IMR-90 (cell line): Measurements from ENCODE around the gene SELENBP1. TPM values are rescaled to one million over a fixed set of nuclear protein-coding genes. Genes with fewer than 3 reads are reported as not detected.

Experiments
- ATAC-seq: fragments of 200-7000 bp; cut with Tn5 transposase; 2 replicates; pipeline ENCODE4 v1.9.1; 2020; ENCODE audit warnings: low read depth, mild to moderate bottlenecking, moderate library complexity
- BruUV-seq: library from RNA; stranded (reverse); fragments of 400-500 nt; replicated peaks from 2 replicates; lab custom pipeline; 2021; lab: Mats Ljungman, UMichigan
- CTCF ChIA-PET: fragments of 300-600 bp; formaldehyde crosslinking; extraction: SDS; loops from one replicate; lab custom pipeline; 2021; ENCODE audit warnings: antibody characterized with exemption; lab: Yijun Ruan, JAX
- POLR2A ChIA-PET: fragments of 300-600 bp; sonication (Branson Sonifier 250); formaldehyde crosslinking; loops from one replicate; lab custom pipeline; 2022; ENCODE audit warnings: antibody characterized with exemption; ENCODE audit not compliant: unreplicated experiment; lab: Charles Lee
- DNase-seq: peaks from one replicate; pipeline ENCODE4 v3.0.0; 2013
- H2AFZ ChIP-seq: replicated peaks from 2 replicates; pipeline ENCODE3; 2013; ENCODE audit warnings: low read length, mild to moderate bottlenecking; ENCODE audit not compliant: poor library complexity
- H2AK5ac ChIP-seq: 2 replicates; pipeline ENCODE4 v1.6.1; 2013; ENCODE audit warnings: low read depth, low read length, inconsistent platforms
- H2AK9ac ChIP-seq: replicated peaks from 2 replicates; pipeline ENCODE3; 2013; ENCODE audit warnings: mild to moderate bottlenecking, low read depth, low read length, moderate library complexity; ENCODE audit not compliant: poor library complexity
- H2BK120ac ChIP-seq: 2 replicates; pipeline ENCODE4 v1.6.1; 2013; ENCODE audit warnings: low read depth, low read length, inconsistent platforms
- H2BK15ac ChIP-seq: 3 replicates; pipeline ENCODE4 v1.6.1; 2013; ENCODE audit warnings: low read depth, low read length, inconsistent platforms
- H2BK20ac ChIP-seq: 2 replicates; pipeline ENCODE4 v1.6.1; 2013; ENCODE audit warnings: low read depth, mild to moderate bottlenecking, inconsistent platforms, low read length, moderate library complexity
- H2BK5ac ChIP-seq: 2 replicates; pipeline ENCODE4 v1.6.1; 2013; ENCODE audit warnings: mild to moderate bottlenecking, low read depth, low read length, inconsistent platforms; ENCODE audit not compliant: poor library complexity, severe bottlenecking
- H3K14ac ChIP-seq: replicated peaks from 2 replicates; pipeline ENCODE4 v1.6.1; 2013; ENCODE audit warnings: low read depth, low read length, inconsistent platforms
- H3K18ac ChIP-seq: 2 replicates; pipeline ENCODE4 v1.6.1; 2013; ENCODE audit warnings: low read depth, low read length, control low read depth
- H3K23ac ChIP-seq: 2 replicates; pipeline ENCODE4 v1.6.1; 2013; ENCODE audit warnings: low read depth, low read length, inconsistent platforms
- H3K27ac ChIP-seq: 2 replicates; pipeline ENCODE4 v1.5.1; 2013; ENCODE audit warnings: mild to moderate bottlenecking, control low read depth, low read length; ENCODE audit not compliant: insufficient read depth
- H3K27me3 ChIP-seq: 2 replicates; pipeline ENCODE4 v1.6.1; 2013; ENCODE audit warnings: low read length; ENCODE audit not compliant: control insufficient read depth, insufficient read depth
- H3K36me3 ChIP-seq: 2 replicates; pipeline ENCODE4 v1.6.1; 2013; ENCODE audit warnings: low read length, mixed read lengths; ENCODE audit not compliant: control insufficient read depth, insufficient read depth
- H3K4ac ChIP-seq: 2 replicates; pipeline ENCODE4 v1.6.1; 2013; ENCODE audit warnings: low read depth, low read length, inconsistent platforms
- H3K4me1 ChIP-seq: 2 replicates; pipeline ENCODE4 v1.6.1; 2013; ENCODE audit warnings: low read length, mixed read lengths; ENCODE audit not compliant: control insufficient read depth, insufficient read depth
- H3K4me2 ChIP-seq: 2 replicates; pipeline ENCODE4 v1.6.1; 2013; ENCODE audit warnings: low read depth, mild to moderate bottlenecking, control low read depth, low read length, moderate library complexity
- H3K4me3 ChIP-seq: 2 replicates; pipeline ENCODE4 v1.5.1; 2013; ENCODE audit warnings: low read depth, mild to moderate bottlenecking, control low read depth, low read length, moderate library complexity; ENCODE audit not compliant: insufficient read depth
- H3K56ac ChIP-seq: 2 replicates; pipeline ENCODE4 v1.6.1; 2013; ENCODE audit warnings: low read length, inconsistent platforms; ENCODE audit not compliant: insufficient read depth; ENCODE audit errors: extremely low read depth
- H3K79me1 ChIP-seq, 2 experiments: 2 replicates each; pipeline ENCODE4 v1.6.1; 2013; ENCODE audit warnings: low read length in 2 of 2, inconsistent platforms in 1 of 2, low read depth in 1 of 2
- H3K9ac ChIP-seq: 2 replicates; pipeline ENCODE4 v1.6.1; 2013; ENCODE audit warnings: low read depth, low read length, control low read depth
- H3K9me1 ChIP-seq: 2 replicates; pipeline ENCODE4 v1.6.1; 2013; ENCODE audit warnings: low read length, inconsistent platforms; ENCODE audit not compliant: insufficient read depth
- H3K9me3 ChIP-seq: 2 replicates; pipeline ENCODE4 v1.6.1; 2013; ENCODE audit warnings: low read length; ENCODE audit not compliant: control insufficient read depth, insufficient read depth
- H4K20me1 ChIP-seq: 2 replicates; pipeline ENCODE4 v1.6.1; 2013; ENCODE audit warnings: low read length, inconsistent platforms; ENCODE audit not compliant: insufficient read depth
- H4K5ac ChIP-seq: 2 replicates; pipeline ENCODE4 v1.6.1; 2013; ENCODE audit warnings: mild to moderate bottlenecking, low read depth, low read length, control low read depth
- H4K8ac ChIP-seq, 2 experiments: 2 replicates each; pipeline ENCODE4 v1.6.1; 2013; ENCODE audit warnings: low read depth in 2 of 2, low read length in 2 of 2, control low read depth in 1 of 2, inconsistent platforms in 1 of 2
- H4K91ac ChIP-seq: 2 replicates; pipeline ENCODE4 v1.6.1; 2013; ENCODE audit warnings: low read depth, low read length, inconsistent platforms; ENCODE audit not compliant: insufficient read depth
- CEBPB ChIP-seq: IDR thresholded peaks from 2 replicates; pipeline ENCODE4 v1.6.1; 2012; ENCODE audit warnings: low read depth, low read length, improper control_type of control experiment
- CHD1 ChIP-seq: IDR thresholded peaks from 2 replicates; pipeline ENCODE4 v1.6.1; 2012; ENCODE audit warnings: low read depth, low read length, improper control_type of control experiment
- CTCF ChIP-seq: conservative IDR thresholded peaks from 2 replicates; pipeline ENCODE4 v1.5.1; 2012; ENCODE audit warnings: mild to moderate bottlenecking, low read depth, low read length, improper control_type of control experiment
- ELK1 ChIP-seq: fragments of 150-350 bp; IDR thresholded peaks from 2 replicates; pipeline ENCODE4 v1.6.1; 2016; ENCODE audit warnings: low read depth, mild to moderate bottlenecking, low read length, moderate library complexity, borderline replicate concordance
- FOS ChIP-seq: fragments of 150-350 bp; IDR thresholded peaks from 2 replicates; pipeline ENCODE4 v1.6.1; 2016; ENCODE audit warnings: low read depth, low read length
- MAFK ChIP-seq: IDR thresholded peaks from 2 replicates; pipeline ENCODE4 v1.6.1; 2012; ENCODE audit warnings: low read depth, low read length, improper control_type of control experiment
- MAZ ChIP-seq: IDR thresholded peaks from 2 replicates; pipeline ENCODE4 v1.6.1; 2012; ENCODE audit warnings: low read depth, mild to moderate bottlenecking, low read length, improper control_type of control experiment, moderate library complexity, borderline replicate concordance
- MXI1 ChIP-seq: IDR thresholded peaks from 2 replicates; pipeline ENCODE4 v1.6.1; 2012; ENCODE audit warnings: low read depth, mild to moderate bottlenecking, low read length, moderate library complexity, borderline replicate concordance
- NFE2L2 ChIP-seq: fragments of 150-350 bp; IDR thresholded peaks from 2 replicates; pipeline ENCODE4 v1.6.1; 2016; ENCODE audit warnings: low read depth, mild to moderate bottlenecking, low read length
- POLR2A ChIP-seq: IDR thresholded peaks from 2 replicates; pipeline ENCODE4 v1.6.1; 2012; ENCODE audit warnings: mild to moderate bottlenecking, low read depth, low read length
- RAD21 ChIP-seq: IDR thresholded peaks from 2 replicates; pipeline ENCODE4 v1.6.1; 2012; ENCODE audit warnings: low read length, improper control_type of control experiment
- RCOR1 ChIP-seq: IDR thresholded peaks from 2 replicates; pipeline ENCODE4 v1.6.1; 2012; ENCODE audit warnings: mild to moderate bottlenecking, low read length, improper control_type of control experiment; ENCODE audit not compliant: insufficient replicate concordance
- RFX5 ChIP-seq: IDR thresholded peaks from 2 replicates; pipeline ENCODE4 v1.8.0; 2012; ENCODE audit warnings: low read depth, mild to moderate bottlenecking, low read length, moderate library complexity
- SMC3 ChIP-seq: fragments of 150-350 bp; IDR thresholded peaks from 2 replicates; pipeline ENCODE4 v1.6.1; 2016; ENCODE audit warnings: low read depth, mild to moderate bottlenecking, antibody characterized with exemption, low read length, moderate library complexity
- USF2 ChIP-seq: fragments of 150-350 bp; IDR thresholded peaks from 2 replicates; pipeline ENCODE4 v1.6.1; 2017; ENCODE audit warnings: mild to moderate bottlenecking, antibody characterized with exemption, low read length, low read depth
- WGBS, 2 experiments: methylation state at CpG; one replicate each; pipeline versions ENCODE4 v1.1.5 to v1.1.7; 2013; ENCODE audit warnings: missing lambda C conversion rate in 2 of 2; ENCODE audit not compliant: insufficient read length in 1 of 2; ENCODE audit errors: extremely low coverage in 2 of 2; 5-methylcytosine and 5-hydroxymethylcytosine counted together
- dilution Hi-C: fragments of 300-500 bp; cut with HindIII; formaldehyde crosslinking; loops from one replicate; pipeline ENCODE4 v1.14.3; 2018; ENCODE audit warnings: low sequenced_read_pairs; ENCODE audit not compliant: unreplicated experiment
- in situ Hi-C: fragments of 300-500 bp; cut with MboI; formaldehyde crosslinking; loops from 3 replicates; pipeline ENCODE4 v1.14.3; 2019; ENCODE audit warnings: low sequenced_read_pairs, inconsistent platforms, mixed read lengths
- intact Hi-C: fragments of 100-400 bp; cut with micrococcal nuclease; formaldehyde crosslinking; loops from 2 replicates; pipeline ENCODE4 v1.10.0; 2022
- polyA plus RNA-seq, 3 experiments: library from polyadenylated mRNA; depleted of rRNA; stranded (reverse); fragments of >200 nt; gene quantifications; 2 replicates each; pipeline ENCODE4 v1.2.3, GENCODE V29; 2012; ENCODE audit warnings: low replicate concordance in 1 of 3
- total RNA-seq: library from RNA; depleted of rRNA; stranded (reverse); fragments of >200 nt; gene quantifications from 2 replicates; pipeline ENCODE4 v1.2.3, GENCODE V29; 2012

Gene SELENBP1
- total and polyA plus RNA-seq, 2 of the 4 experiments (the other 2 are of a cell fraction): 21.3 to 56.9 TPM

GRCh38 chr1:151315565-151316235 is 56.8 kb downstream of the SELENBP1 start:
- 99% methylated on average over 10 of the region's 17 CpGs; no CpG with 5 or more reads in 1 of the 2 experiments for WGBS, 2 experiments
- peaks cover 35 to 81% of the 10 kb centered on the region in 2 experiments for H3K79me1 ChIP-seq
- no peak overlapping the region for H3K14ac ChIP-seq
- no peak overlapping the region for H4K91ac ChIP-seq
- ChIA-PET CTCF (interaction anchor here (1.0 kb wide), 1 partner anchor 15 kb away, joined by 3 read pairs; no protein-coding TSS in a partner anchor), POLR2A (no interaction called here)
- no peak overlapping the region for H3K56ac ChIP-seq
- no peak overlapping the region for H3K4me2 ChIP-seq
- H3K23ac ChIP-seq: no peak overlapping the region
- dilution Hi-C loops: no loop called here
- H2BK15ac ChIP-seq: no peak overlapping the region
- no peak overlapping the region for H2AK9ac ChIP-seq
- peaks cover 41% of the 10 kb centered on the region for H4K20me1 ChIP-seq
- H2BK120ac ChIP-seq: no peak overlapping the region
- H2AFZ ChIP-seq: no peak overlapping the region
- BruUV-seq: no TSS peak
- no peaks in the 10 kb centered on the region for H3K27me3 ChIP-seq
- H2BK20ac ChIP-seq: no peak overlapping the region
- no peaks in the 10 kb centered on the region for H3K9me3 ChIP-seq
- H4K5ac ChIP-seq: no peak overlapping the region
- no peak overlapping the region for H3K27ac ChIP-seq
- intact Hi-C loops: no loop called here
- no peak overlapping the region for H4K8ac ChIP-seq
- no peak overlapping the region for H3K9ac ChIP-seq
- H3K9me1 ChIP-seq: peaks cover 40% of the 10 kb centered on the region
- in situ Hi-C loops: loop anchor here (25.0 kb wide), 1 partner anchor 672 kb away; the partner anchor contains the start of gene S100A10
- H2BK5ac ChIP-seq: no peak overlapping the region
- no peak overlapping the region for H3K4me3 ChIP-seq
- H3K4me1 ChIP-seq: peaks cover 28% of the 10 kb centered on the region
- H3K4ac ChIP-seq: no peak overlapping the region
- DNase-seq: no peak
- no peak overlapping the region for H3K18ac ChIP-seq
- H3K36me3 ChIP-seq: peaks cover 41% of the 10 kb centered on the region
- no peak for ATAC-seq
- H2AK5ac ChIP-seq: peak overlapping the region; percentile 8; the same call in 1 of the 2 replicates
- TF ChIP-seq MXI1 (no peak), RAD21 (no peak), POLR2A (no peak), MAZ (no peak), RCOR1 (no peak), USF2 (no peak), CEBPB (no peak), FOS (no peak), CTCF (no peak), ELK1 (no peak), SMC3 (no peak), CHD1 (no peak), MAFK (no peak), NFE2L2 (no peak), RFX5 (no peak)
